SU-DHL-6 (cell line): Measurements from ENCODE around the gene BAZ1A.

Experiments used
- EZH2phosphoT487 ChIP-seq: fragments of 200-600 bp; sonication (generic), shearing (Covaris generic); conservative IDR thresholded peaks from 2 replicates; pipeline ENCODE4 v1.6.1; 2018; ENCODE audit warnings: mild to moderate bottlenecking, antibody characterized with exemption, low read length, moderate library complexity, mixed read lengths
- TF ChIP-seq, protein P1 (sequence below): fragments of 200-600 bp; sonication (generic); IDR thresholded peaks from one replicate; pipeline ENCODE4 v1.5.1; 2017; ENCODE audit warnings: antibody characterized with exemption, mild to moderate bottlenecking, low read length, moderate library complexity; ENCODE audit not compliant: insufficient read depth, poor library complexity, severe bottlenecking

GRCh38 chr14:34913619-34914018 is 38.5 kb upstream of the BAZ1A start:
- TF ChIP-seq, protein P1, sequence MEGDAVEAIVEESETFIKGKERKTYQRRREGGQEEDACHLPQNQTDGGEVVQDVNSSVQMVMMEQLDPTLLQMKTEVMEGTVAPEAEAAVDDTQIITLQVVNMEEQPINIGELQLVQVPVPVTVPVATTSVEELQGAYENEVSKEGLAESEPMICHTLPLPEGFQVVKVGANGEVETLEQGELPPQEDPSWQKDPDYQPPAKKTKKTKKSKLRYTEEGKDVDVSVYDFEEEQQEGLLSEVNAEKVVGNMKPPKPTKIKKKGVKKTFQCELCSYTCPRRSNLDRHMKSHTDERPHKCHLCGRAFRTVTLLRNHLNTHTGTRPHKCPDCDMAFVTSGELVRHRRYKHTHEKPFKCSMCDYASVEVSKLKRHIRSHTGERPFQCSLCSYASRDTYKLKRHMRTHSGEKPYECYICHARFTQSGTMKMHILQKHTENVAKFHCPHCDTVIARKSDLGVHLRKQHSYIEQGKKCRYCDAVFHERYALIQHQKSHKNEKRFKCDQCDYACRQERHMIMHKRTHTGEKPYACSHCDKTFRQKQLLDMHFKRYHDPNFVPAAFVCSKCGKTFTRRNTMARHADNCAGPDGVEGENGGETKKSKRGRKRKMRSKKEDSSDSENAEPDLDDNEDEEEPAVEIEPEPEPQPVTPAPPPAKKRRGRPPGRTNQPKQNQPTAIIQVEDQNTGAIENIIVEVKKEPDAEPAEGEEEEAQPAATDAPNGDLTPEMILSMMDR = no peak
- no peak for TF ChIP-seq EZH2phosphoT487
